ENCODE results near the gene HSD17B2. TPM values are rescaled to one million over a fixed set of nuclear protein-coding genes. Genes with fewer than 3 reads are reported as not detected.

The HSD17B2 gene
- total RNA-seq, 1 experiment from 2014 or later, result not detected

- TF ChIP-seq REST (IDR thresholded peaks at IDR 0.05; ENCODE audit: low read depth) (no peak), ELF1 (IDR thresholded peaks at IDR 0.05; ENCODE audit: borderline replicate concordance, low read depth) (no peak), POLR2AphosphoS5 (IDR thresholded peaks at IDR 0.05; ENCODE audit: low read depth, low read length) (no peak), YY1 (IDR thresholded peaks at IDR 0.05; ENCODE audit: extremely low read depth, insufficient replicate concordance, low read depth, low read length) (no peak), MAX (IDR thresholded peaks at IDR 0.05) (no peak), CEBPB (IDR thresholded peaks at IDR 0.05; ENCODE audit: low read depth) (no peak), EZH2 (IDR thresholded peaks at IDR 0.05) (no peak), SIN3A (IDR thresholded peaks at IDR 0.05; ENCODE audit: low read depth) (no peak), ZNF274 (IDR thresholded peaks at IDR 0.05; ENCODE audit: low read depth, low read length) (no peak), EGR1 (IDR thresholded peaks at IDR 0.05; ENCODE audit: low read depth) (no peak), ATF3 (IDR thresholded peaks at IDR 0.05) (no peak), EZH2phosphoT487 (IDR thresholded peaks at IDR 0.05; ENCODE audit: borderline replicate concordance) (no peak), POLR2A (IDR thresholded peaks at IDR 0.05; ENCODE audit: borderline replicate concordance, extremely low read depth, insufficient read depth, insufficient read length) (no peak), SRF (IDR thresholded peaks at IDR 0.05; ENCODE audit: low read depth) (no peak)
Measured at GRCh38 chr16:82078125-82078524, 43.1 kb downstream of the HSD17B2 start (continued).
